GM18951 (cell line): ENCODE measurements around the gene MAST4.

Source experiments
- POLR2A ChIP-seq: IDR thresholded peaks from 4 replicates; pipeline ENCODE4 v1.6.1; 2011; ENCODE audit warnings: mild to moderate bottlenecking; ENCODE audit not compliant: insufficient read length, insufficient read depth; ENCODE audit errors: extremely low read depth
- in situ Hi-C: fragments of 300-500 bp; cut with MboI; formaldehyde crosslinking; loops from one replicate; pipeline ENCODE4 v1.12.0; 2022; ENCODE audit warnings: low sequenced_read_pairs, mixed read lengths, inconsistent platforms; ENCODE audit not compliant: unreplicated experiment

Gene MAST4

GRCh38 chr5:67209141-67209771 is 613.1 kb downstream of the MAST4 start:
- in situ Hi-C loops, result no loop called here
- no peak for TF ChIP-seq POLR2A

DNA sequence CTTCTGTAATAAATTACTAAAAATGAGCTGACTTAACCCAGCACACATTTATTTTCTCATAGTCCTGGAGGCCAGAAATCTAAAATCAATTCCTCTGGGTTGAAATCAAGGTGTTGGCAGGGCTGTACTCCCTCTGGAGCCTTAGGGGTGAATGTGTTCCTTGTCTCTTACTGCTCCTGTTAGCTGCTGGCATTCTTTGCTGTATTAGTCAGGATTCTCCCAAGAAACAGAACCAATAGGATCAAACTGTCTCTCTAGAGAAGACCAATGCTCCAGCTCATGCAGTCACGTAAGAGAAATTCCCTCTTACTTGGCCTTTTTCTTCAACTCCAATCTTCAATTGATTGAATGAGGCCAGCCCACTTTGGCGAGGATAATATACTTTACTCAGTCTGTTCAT is 615.7 kb downstream of the MAST4 start:
- TF ChIP-seq POLR2A, result no peak
- in situ Hi-C loops, result loop anchor here (5.0 kb wide), 1 partner anchor 50 kb away; no protein-coding TSS in a partner anchor

GRCh38 chr5:67214036-67214435 is 617.8 kb downstream of the MAST4 start:
- TF ChIP-seq POLR2A, result no peak
- in situ Hi-C loops, result loop anchor here (5.0 kb wide), 1 partner anchor 52 kb away; no protein-coding TSS in a partner anchor

DNA sequence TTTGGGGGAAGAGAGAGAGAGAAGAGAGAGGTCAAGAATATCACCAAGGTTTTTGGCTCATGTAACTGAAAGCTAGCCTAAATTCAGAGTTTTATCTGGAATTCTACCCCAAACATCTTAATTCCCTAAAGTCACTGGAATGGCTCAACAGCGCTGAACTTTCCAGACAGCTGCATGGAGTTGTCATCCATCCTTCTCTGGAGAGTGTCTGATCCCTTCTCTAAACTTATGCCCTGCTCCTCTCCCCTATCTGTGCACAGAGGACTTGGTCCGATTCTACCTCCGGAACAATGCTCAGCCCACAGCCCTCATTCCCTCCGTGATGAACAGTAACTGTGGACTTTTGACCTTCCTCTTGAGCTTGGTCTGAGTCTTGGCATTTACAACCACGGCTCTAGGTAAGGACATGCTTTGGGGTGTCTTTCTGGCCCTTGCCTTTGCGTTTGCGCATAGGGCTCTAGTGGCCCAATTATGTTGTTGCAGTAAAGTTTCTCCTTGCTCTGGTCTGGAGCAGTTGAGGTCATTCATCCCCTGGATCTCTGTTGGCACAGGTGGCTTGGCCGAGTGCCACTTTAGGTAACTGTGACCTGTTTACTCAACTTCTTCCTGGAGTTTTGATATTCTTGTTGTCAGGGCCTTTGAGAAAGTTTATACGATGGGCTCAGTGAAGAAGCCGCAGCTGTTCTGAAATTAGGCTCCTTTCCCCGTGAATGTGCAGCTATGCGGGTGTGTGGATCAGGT is 618.7 kb downstream of the MAST4 start:
- no peak for TF ChIP-seq POLR2A
- in situ Hi-C loops, result loop anchor here (5.0 kb wide), 1 partner anchor 53 kb away; no protein-coding TSS in a partner anchor

DNA sequence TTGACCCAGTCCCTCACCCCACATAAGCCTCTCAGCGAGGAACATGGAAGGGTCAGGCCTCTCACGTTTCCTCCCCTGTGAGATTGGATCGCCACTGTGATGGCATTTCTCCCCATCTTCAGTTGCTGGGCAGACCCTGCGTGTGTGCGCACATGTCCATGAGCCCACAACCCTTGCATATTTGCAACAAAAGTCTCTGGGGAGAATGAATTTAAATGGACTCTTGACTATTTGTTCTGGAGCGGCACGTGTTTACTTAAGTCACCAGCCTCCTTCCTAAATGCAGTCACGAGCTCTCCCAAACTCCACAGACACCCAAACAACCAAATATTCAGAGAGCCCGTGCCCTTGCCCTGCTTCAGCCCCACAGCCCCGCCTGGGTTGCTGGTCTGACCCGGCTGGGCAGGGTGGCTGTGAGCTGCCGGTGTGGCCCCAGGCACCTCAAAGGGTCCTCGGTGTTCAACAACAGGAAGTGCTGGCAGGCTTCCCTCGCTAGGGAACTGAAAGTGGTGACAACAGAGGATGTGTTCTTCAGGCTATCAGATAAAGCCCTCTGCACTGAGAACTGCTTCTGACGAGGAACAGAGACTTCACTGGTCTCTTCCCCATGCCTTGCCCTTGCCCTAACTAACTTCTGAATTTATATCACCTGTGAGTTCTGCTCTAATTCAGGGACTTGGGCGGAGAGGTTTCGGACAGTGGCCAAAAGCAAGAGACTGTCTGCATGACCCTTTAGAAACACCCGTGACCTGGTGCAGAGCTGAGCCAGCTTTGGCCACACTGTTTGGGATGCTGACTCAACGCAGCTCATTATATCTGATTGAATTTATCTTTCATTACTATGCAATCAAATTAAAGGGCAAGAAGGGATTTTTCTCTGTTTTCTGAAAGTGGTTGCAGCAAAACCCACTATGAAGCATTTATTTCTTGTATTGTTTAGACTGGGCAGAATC is 619.6 kb downstream of the MAST4 start:
- in situ Hi-C loops, result no loop called here

GRCh38 chr5:67216564-67216963 is 620.4 kb downstream of the MAST4 start:
- in situ Hi-C loops, result no loop called here
- TF ChIP-seq POLR2A, result no peak

More for the DNA sequence above, 619.6 kb downstream of the MAST4 start:
- peak; percentile 41 for TF ChIP-seq POLR2A
